CD14-positive monocyte (primary cell): ENCODE data around the gene ECPAS. TPM values are rescaled to one million over a fixed set of nuclear protein-coding genes. Genes with fewer than 3 reads are reported as not detected.

ENCODE experiments used
- DNase-seq, 3 donors: peaks; one replicate each; pipeline ENCODE4 v3.0.0-alpha.2; 2011 to 2022
- H2AFZ ChIP-seq: 2 replicates; pipeline ENCODE4 v1.6.0; 2012; ENCODE audit warnings: mild to moderate bottlenecking, low read depth, low read length, inconsistent platforms; ENCODE audit not compliant: insufficient read depth, poor library complexity, severe bottlenecking
- H3K27ac ChIP-seq, 2 donors: 1 replicate in 1 of 2; 2 replicates in 1 of 2; pipeline ENCODE4 v1.5.1; 2012 to 2013; ENCODE audit warnings: low read length in 2 of 2, control low read depth in 1 of 2, inconsistent platforms in 1 of 2, low read depth in 1 of 2, mild to moderate bottlenecking in 1 of 2
- H3K27me3 ChIP-seq, 2 donors: one replicate each; pipeline versions ENCODE4 v1.6.0 to v1.6.1; 2011 to 2013; ENCODE audit warnings: low read length in 2 of 2; ENCODE audit not compliant: control insufficient read depth in 2 of 2, insufficient read depth in 2 of 2
- H3K36me3 ChIP-seq, 2 donors: replicated peaks in 1 of 2; 1 replicate in 1 of 2; 2 replicates in 1 of 2; pipeline versions ENCODE4 v1.5.1 to v1.6.1; 2012 to 2013; ENCODE audit warnings: low read length in 2 of 2, control low read depth in 1 of 2, inconsistent platforms in 1 of 2, mild to moderate bottlenecking in 1 of 2; ENCODE audit not compliant: insufficient read depth in 2 of 2, control insufficient read depth in 1 of 2
- H3K4me1 ChIP-seq, 2 donors: 1 replicate in 1 of 2; 2 replicates in 1 of 2; pipeline versions ENCODE4 v1.5.1 to v1.6.1; 2012 to 2013; ENCODE audit warnings: low read length in 2 of 2, control low read depth in 1 of 2, inconsistent platforms in 1 of 2, mild to moderate bottlenecking in 1 of 2, moderate library complexity in 1 of 2; ENCODE audit not compliant: insufficient read depth in 2 of 2, control insufficient read depth in 1 of 2
- H3K4me2 ChIP-seq: replicated peaks from 2 replicates; pipeline ENCODE3; 2012; ENCODE audit warnings: low read length, moderate library complexity, mild to moderate bottlenecking; ENCODE audit not compliant: poor library complexity, severe bottlenecking; ENCODE audit errors: extremely low read depth
- H3K4me3 ChIP-seq, 3 experiments: fragments of 200-600 bp in 1 of 3; sonication (generic) in 1 of 3; replicated peaks in 1 of 3; 1 replicate in 2 of 3; 2 replicates in 1 of 3; pipeline ENCODE4 v1.5.1; 2011 to 2013; ENCODE audit warnings: low read length in 3 of 3, mild to moderate bottlenecking in 3 of 3, control low read depth in 2 of 3, low read depth in 2 of 3, inconsistent platforms in 1 of 3, moderate library complexity in 1 of 3
- H3K79me2 ChIP-seq: 2 replicates; pipeline ENCODE4 v1.6.0; 2012; ENCODE audit warnings: mild to moderate bottlenecking, control low read depth, inconsistent platforms, low read length, moderate library complexity; ENCODE audit not compliant: insufficient read depth
- H3K9ac ChIP-seq: 2 replicates; pipeline ENCODE4 v1.6.0; 2017; ENCODE audit warnings: low read length, mild to moderate bottlenecking; ENCODE audit not compliant: insufficient read depth, poor library complexity, severe bottlenecking
- H3K9me3 ChIP-seq, 2 donors: replicated peaks in 1 of 2; 1 replicate in 1 of 2; 2 replicates in 1 of 2; pipeline versions ENCODE4 v1.5.1 to v1.6.1; 2012 to 2013; ENCODE audit warnings: low read length in 2 of 2, control low read depth in 1 of 2; ENCODE audit not compliant: control insufficient read depth in 1 of 2, insufficient read depth in 1 of 2
- H4K20me1 ChIP-seq: 2 replicates; pipeline ENCODE4 v1.6.0; 2012; ENCODE audit warnings: mild to moderate bottlenecking, low read length, control low read depth, moderate library complexity; ENCODE audit not compliant: insufficient read depth
- H3K27ac Mint-ChIP-seq, 7 donors: one replicate each; pipeline ENCODE4 v1.8.0; 2020; ENCODE audit warnings: mild to moderate bottlenecking in 7 of 7, mixed read lengths in 7 of 7, moderate library complexity in 6 of 7, inconsistent platforms in 2 of 7
- H3K27me3 Mint-ChIP-seq, 3 donors: one replicate each; pipeline ENCODE4 v1.8.0; 2021 to 2022; ENCODE audit warnings: low read depth in 3 of 3, mild to moderate bottlenecking in 3 of 3, mixed read lengths in 3 of 3, moderate library complexity in 3 of 3, inconsistent platforms in 1 of 3
- H3K36me3 Mint-ChIP-seq, 2 donors: one replicate each; pipeline ENCODE4 v1.8.0; 2020; ENCODE audit warnings: mixed read lengths in 2 of 2, inconsistent platforms in 1 of 2, mild to moderate bottlenecking in 1 of 2
- H3K4me1 Mint-ChIP-seq: one replicate; pipeline ENCODE4 v1.8.0; 2020; ENCODE audit warnings: mild to moderate bottlenecking, mixed read lengths
- H3K4me3 Mint-ChIP-seq, 2 donors: one replicate each; pipeline ENCODE4 v1.8.0; 2020; ENCODE audit warnings: mild to moderate bottlenecking in 2 of 2, mixed read lengths in 2 of 2, moderate library complexity in 1 of 2
- H3K9me3 Mint-ChIP-seq, 7 donors: one replicate each; pipeline ENCODE4 v1.8.0; 2020 to 2022; ENCODE audit warnings: mixed read lengths in 7 of 7, mild to moderate bottlenecking in 6 of 7, moderate library complexity in 6 of 7, inconsistent platforms in 2 of 7
- CTCF ChIP-seq: fragments of 200-600 bp; IDR thresholded peaks from one replicate; pipeline ENCODE4 v1.8.0; 2022; ENCODE audit warnings: antibody characterized with exemption, mild to moderate bottlenecking
- WGBS: methylation state at CpG from one replicate; pipeline ENCODE4 v1.1.5; 2013; ENCODE audit warnings: missing lambda C conversion rate; ENCODE audit not compliant: insufficient coverage; 5-methylcytosine and 5-hydroxymethylcytosine counted together
- intact Hi-C, 2 donors: fragments of 100-400 bp; cut with micrococcal nuclease; formaldehyde crosslinking; loops; one replicate each; pipeline versions ENCODE4 v1.15.0 to v1.15.1; 2023
- polyA plus RNA-seq, 3 donors: library from polyadenylated mRNA; depleted of rRNA in 1 of 3; unstranded in 2 of 3; stranded (reverse) in 1 of 3; fragments of 300-500 nt in 2 of 3; fragments of >200 nt in 1 of 3; fragmentation: Illumina TruSeq in 2 of 3; gene quantifications; 1 replicate in 2 of 3; 2 replicates in 1 of 3; pipeline ENCODE4 v1.2.3, GENCODE V29; 2012 to 2021

ECPAS gene
- polyA plus RNA-seq, 3 donors, result 7.4 to 27.6 (median 15.9) TPM

GRCh38 chr9:111389406-111389805 is 94.8 kb downstream of the ECPAS start:
- Histone ChIP-seq H2AFZ (no peak overlapping the region), H4K20me1 (no peaks in the 10 kb centered on the region), H3K36me3 (peaks cover 99 to 100% of the 10 kb centered on the region in 2 donors), H3K9ac (no peak overlapping the region), H3K79me2 (no peaks in the 10 kb centered on the region), H3K27ac (no peak overlapping the region), H3K4me2 (no peak overlapping the region), H3K4me3 (no peak overlapping the region), H3K4me1 (no peaks in the 10 kb centered on the region), H3K9me3 (no peaks in the 10 kb centered on the region), H3K27me3 (no peaks in the 10 kb centered on the region)
- Mint-ChIP-seq H3K27ac (no peak overlapping the region), H3K9me3 (no peaks in the 10 kb centered on the region), H3K4me1 (no peaks in the 10 kb centered on the region), H3K27me3 (peaks cover 0 to 2% (median 0%) of the 10 kb centered on the region in 3 donors), H3K4me3 (no peak overlapping the region), H3K36me3 (peaks cover 0 to 34% of the 10 kb centered on the region in 2 donors)
- TF ChIP-seq CTCF, result no peak
- intact Hi-C loops, result no loop called here
- 93% methylated on average over 4 of the region's 4 CpGs for WGBS
- DNase-seq, result no peak

- H3K4me3 Mint-ChIP-seq, result no peak overlapping the region
- no peak overlapping the region for H3K9ac ChIP-seq
- H3K27me3 ChIP-seq, result no peaks in the 10 kb centered on the region
- no peak overlapping the region for H3K4me2 ChIP-seq
- H3K36me3 Mint-ChIP-seq, result peaks cover 0 to 27% of the 10 kb centered on the region in 2 donors
- no peak overlapping the region for H3K27ac ChIP-seq
- H3K9me3 Mint-ChIP-seq, result no peaks in the 10 kb centered on the region
- intact Hi-C loops, result no loop called here
- H4K20me1 ChIP-seq, result no peaks in the 10 kb centered on the region
- H3K27me3 Mint-ChIP-seq, result no peaks in the 10 kb centered on the region
- DNase-seq, result no peak
- no peak overlapping the region for H3K4me3 ChIP-seq
- H3K79me2 ChIP-seq, result no peaks in the 10 kb centered on the region
- no peak overlapping the region for H3K27ac Mint-ChIP-seq
- no CpG with 5 or more reads among the region's 3 CpGs for WGBS
- H2AFZ ChIP-seq, result no peak overlapping the region
- H3K9me3 ChIP-seq, result no peaks in the 10 kb centered on the region
- no peaks in the 10 kb centered on the region for H3K4me1 ChIP-seq
- H3K4me1 Mint-ChIP-seq, result no peaks in the 10 kb centered on the region
- no peak for TF ChIP-seq CTCF
- H3K36me3 ChIP-seq, result peaks cover 96 to 100% of the 10 kb centered on the region in 2 donors
Measured at GRCh38 chr9:111386386-111386785, 97.8 kb downstream of the ECPAS start.
